IMR-90 (cell line): Measurements from ENCODE around the gene XRN1. TPM values are rescaled to one million over a fixed set of nuclear protein-coding genes. Genes with fewer than 3 reads are reported as not detected.
"Not testable (repeated sequence)": the region's sequence is repeated elsewhere in the genome, so short reads cannot be mapped to it uniquely, and the experiment has no call there.

Experiments
- ATAC-seq: fragments of 200-7000 bp; cut with Tn5 transposase; 2 replicates; pipeline ENCODE4 v1.9.1; 2020; ENCODE audit warnings: low read depth, mild to moderate bottlenecking, moderate library complexity
- BruUV-seq: library from RNA; stranded (reverse); fragments of 400-500 nt; replicated peaks from 2 replicates; lab custom pipeline; 2021; lab: Mats Ljungman, UMichigan
- CTCF ChIA-PET: fragments of 300-600 bp; formaldehyde crosslinking; extraction: SDS; loops from one replicate; lab custom pipeline; 2021; ENCODE audit warnings: antibody characterized with exemption; lab: Yijun Ruan, JAX
- POLR2A ChIA-PET: fragments of 300-600 bp; sonication (Branson Sonifier 250); formaldehyde crosslinking; loops from one replicate; lab custom pipeline; 2022; ENCODE audit warnings: antibody characterized with exemption; ENCODE audit not compliant: unreplicated experiment; lab: Charles Lee
- DNase-seq: peaks from one replicate; pipeline ENCODE4 v3.0.0; 2013
- H2AFZ ChIP-seq: replicated peaks from 2 replicates; pipeline ENCODE3; 2013; ENCODE audit warnings: low read length, mild to moderate bottlenecking; ENCODE audit not compliant: poor library complexity
- H2AK5ac ChIP-seq: 2 replicates; pipeline ENCODE4 v1.6.1; 2013; ENCODE audit warnings: low read depth, low read length, inconsistent platforms
- H2AK9ac ChIP-seq: replicated peaks from 2 replicates; pipeline ENCODE3; 2013; ENCODE audit warnings: mild to moderate bottlenecking, low read depth, low read length, moderate library complexity; ENCODE audit not compliant: poor library complexity
- H2BK120ac ChIP-seq: 2 replicates; pipeline ENCODE4 v1.6.1; 2013; ENCODE audit warnings: low read depth, low read length, inconsistent platforms
- H2BK15ac ChIP-seq: 3 replicates; pipeline ENCODE4 v1.6.1; 2013; ENCODE audit warnings: low read depth, low read length, inconsistent platforms
- H2BK20ac ChIP-seq: 2 replicates; pipeline ENCODE4 v1.6.1; 2013; ENCODE audit warnings: low read depth, mild to moderate bottlenecking, inconsistent platforms, low read length, moderate library complexity
- H2BK5ac ChIP-seq: 2 replicates; pipeline ENCODE4 v1.6.1; 2013; ENCODE audit warnings: mild to moderate bottlenecking, low read depth, low read length, inconsistent platforms; ENCODE audit not compliant: poor library complexity, severe bottlenecking
- H3K14ac ChIP-seq: replicated peaks from 2 replicates; pipeline ENCODE4 v1.6.1; 2013; ENCODE audit warnings: low read depth, low read length, inconsistent platforms
- H3K18ac ChIP-seq: 2 replicates; pipeline ENCODE4 v1.6.1; 2013; ENCODE audit warnings: low read depth, low read length, control low read depth
- H3K23ac ChIP-seq: 2 replicates; pipeline ENCODE4 v1.6.1; 2013; ENCODE audit warnings: low read depth, low read length, inconsistent platforms
- H3K27ac ChIP-seq: 2 replicates; pipeline ENCODE4 v1.5.1; 2013; ENCODE audit warnings: mild to moderate bottlenecking, control low read depth, low read length; ENCODE audit not compliant: insufficient read depth
- H3K27me3 ChIP-seq: 2 replicates; pipeline ENCODE4 v1.6.1; 2013; ENCODE audit warnings: low read length; ENCODE audit not compliant: control insufficient read depth, insufficient read depth
- H3K36me3 ChIP-seq: 2 replicates; pipeline ENCODE4 v1.6.1; 2013; ENCODE audit warnings: low read length, mixed read lengths; ENCODE audit not compliant: control insufficient read depth, insufficient read depth
- H3K4ac ChIP-seq: 2 replicates; pipeline ENCODE4 v1.6.1; 2013; ENCODE audit warnings: low read depth, low read length, inconsistent platforms
- H3K4me1 ChIP-seq: 2 replicates; pipeline ENCODE4 v1.6.1; 2013; ENCODE audit warnings: low read length, mixed read lengths; ENCODE audit not compliant: control insufficient read depth, insufficient read depth
- H3K4me2 ChIP-seq: 2 replicates; pipeline ENCODE4 v1.6.1; 2013; ENCODE audit warnings: low read depth, mild to moderate bottlenecking, control low read depth, low read length, moderate library complexity
- H3K4me3 ChIP-seq: 2 replicates; pipeline ENCODE4 v1.5.1; 2013; ENCODE audit warnings: low read depth, mild to moderate bottlenecking, control low read depth, low read length, moderate library complexity; ENCODE audit not compliant: insufficient read depth
- H3K56ac ChIP-seq: 2 replicates; pipeline ENCODE4 v1.6.1; 2013; ENCODE audit warnings: low read length, inconsistent platforms; ENCODE audit not compliant: insufficient read depth; ENCODE audit errors: extremely low read depth
- H3K79me1 ChIP-seq, 2 experiments: 2 replicates each; pipeline ENCODE4 v1.6.1; 2013; ENCODE audit warnings: low read length in 2 of 2, inconsistent platforms in 1 of 2, low read depth in 1 of 2
- H3K9ac ChIP-seq: 2 replicates; pipeline ENCODE4 v1.6.1; 2013; ENCODE audit warnings: low read depth, low read length, control low read depth
- H3K9me1 ChIP-seq: 2 replicates; pipeline ENCODE4 v1.6.1; 2013; ENCODE audit warnings: low read length, inconsistent platforms; ENCODE audit not compliant: insufficient read depth
- H3K9me3 ChIP-seq: 2 replicates; pipeline ENCODE4 v1.6.1; 2013; ENCODE audit warnings: low read length; ENCODE audit not compliant: control insufficient read depth, insufficient read depth
- H4K20me1 ChIP-seq: 2 replicates; pipeline ENCODE4 v1.6.1; 2013; ENCODE audit warnings: low read length, inconsistent platforms; ENCODE audit not compliant: insufficient read depth
- H4K5ac ChIP-seq: 2 replicates; pipeline ENCODE4 v1.6.1; 2013; ENCODE audit warnings: mild to moderate bottlenecking, low read depth, low read length, control low read depth
- H4K8ac ChIP-seq, 2 experiments: 2 replicates each; pipeline ENCODE4 v1.6.1; 2013; ENCODE audit warnings: low read depth in 2 of 2, low read length in 2 of 2, control low read depth in 1 of 2, inconsistent platforms in 1 of 2
- H4K91ac ChIP-seq: 2 replicates; pipeline ENCODE4 v1.6.1; 2013; ENCODE audit warnings: low read depth, low read length, inconsistent platforms; ENCODE audit not compliant: insufficient read depth
- WGBS, 2 experiments: methylation state at CpG; one replicate each; pipeline versions ENCODE4 v1.1.5 to v1.1.7; 2013; ENCODE audit warnings: missing lambda C conversion rate in 2 of 2; ENCODE audit not compliant: insufficient read length in 1 of 2; ENCODE audit errors: extremely low coverage in 2 of 2; 5-methylcytosine and 5-hydroxymethylcytosine counted together
- dilution Hi-C: fragments of 300-500 bp; cut with HindIII; formaldehyde crosslinking; loops from one replicate; pipeline ENCODE4 v1.14.3; 2018; ENCODE audit warnings: low sequenced_read_pairs; ENCODE audit not compliant: unreplicated experiment
- in situ Hi-C: fragments of 300-500 bp; cut with MboI; formaldehyde crosslinking; loops from 3 replicates; pipeline ENCODE4 v1.14.3; 2019; ENCODE audit warnings: low sequenced_read_pairs, inconsistent platforms, mixed read lengths
- intact Hi-C: fragments of 100-400 bp; cut with micrococcal nuclease; formaldehyde crosslinking; loops from 2 replicates; pipeline ENCODE4 v1.10.0; 2022
- polyA plus RNA-seq, 3 experiments: library from polyadenylated mRNA; depleted of rRNA; stranded (reverse); fragments of >200 nt; gene quantifications; 2 replicates each; pipeline ENCODE4 v1.2.3, GENCODE V29; 2012; ENCODE audit warnings: low replicate concordance in 1 of 3
- total RNA-seq: library from RNA; depleted of rRNA; stranded (reverse); fragments of >200 nt; gene quantifications from 2 replicates; pipeline ENCODE4 v1.2.3, GENCODE V29; 2012

The XRN1 gene
- total and polyA plus RNA-seq, 2 of the 4 experiments (the other 2 are of a cell fraction) = 6.0 to 21.5 TPM

DNA sequence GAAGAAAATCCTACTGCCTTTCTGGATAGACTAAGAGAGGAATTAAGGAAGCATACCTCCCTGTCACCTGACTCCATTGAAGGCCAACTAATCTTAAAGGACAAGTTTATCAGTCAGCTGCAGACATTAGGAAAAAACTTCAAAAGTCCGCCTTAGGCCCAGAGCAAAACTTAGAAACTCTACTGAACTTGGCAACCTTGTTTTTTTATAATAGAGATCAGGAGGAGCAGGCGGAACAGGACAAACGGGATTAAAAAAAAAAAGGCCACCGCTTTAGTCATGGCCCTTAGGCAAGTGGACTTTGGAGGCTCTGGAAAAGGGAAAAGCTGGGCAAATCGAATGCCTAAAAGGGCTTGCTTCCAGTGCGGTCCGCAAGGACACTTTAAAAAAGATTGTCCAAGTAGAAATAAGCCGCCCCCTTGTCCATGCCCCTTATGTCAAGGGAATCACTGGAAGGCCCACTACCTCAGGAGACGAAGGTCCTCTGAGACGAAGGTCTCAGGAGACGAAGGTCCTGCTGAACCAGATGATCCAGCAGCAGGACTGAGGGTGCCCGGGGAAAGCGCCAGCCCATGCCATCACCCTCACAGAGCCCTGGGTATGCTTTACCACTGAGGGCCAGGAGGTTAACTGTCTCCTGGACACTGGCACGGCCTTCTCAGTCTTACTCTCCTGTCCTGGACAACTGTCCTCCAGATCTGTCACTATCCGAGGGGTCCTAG is 8.2 kb downstream of the XRN1 start:
- dilution Hi-C loops, H3K4me1 ChIP-seq, H3K4me3 ChIP-seq, H3K9me1 ChIP-seq, H3K9ac ChIP-seq, H4K91ac ChIP-seq, H2AK5ac ChIP-seq, H2AK9ac ChIP-seq, intact Hi-C loops, H3K4ac ChIP-seq, H2BK15ac ChIP-seq, BruUV-seq, H3K27me3 ChIP-seq, POLR2A ChIA-PET, ATAC-seq, H3K4me2 ChIP-seq, H3K56ac ChIP-seq, in situ Hi-C loops, DNase-seq, H3K27ac ChIP-seq, H3K14ac ChIP-seq, H4K8ac ChIP-seq, H2BK20ac ChIP-seq, CTCF ChIA-PET, H3K36me3 ChIP-seq, H2BK120ac ChIP-seq, H4K5ac ChIP-seq, H3K9me3 ChIP-seq, H2BK5ac ChIP-seq, H3K23ac ChIP-seq, H3K18ac ChIP-seq, H2AFZ ChIP-seq: not testable (repeated sequence)
- Histone ChIP-seq H4K20me1 (peaks cover 18% of the 10 kb centered on the region), H3K79me1 (peaks cover 9 to 33% of the 10 kb centered on the region in 2 experiments; a peak in 3 of 4 replicates)
- WGBS, 2 experiments = 100% methylated on average over 4 of the region's 15 CpGs; no CpG with 5 or more reads in 1 of the 2 experiments

GRCh38 chr3:142438096-142438495 is 9.7 kb downstream of the XRN1 start:
- H3K4me3 ChIP-seq, H2BK20ac ChIP-seq, H3K27ac ChIP-seq, H3K56ac ChIP-seq, CTCF ChIA-PET, H3K4me2 ChIP-seq, dilution Hi-C loops, H3K9me1 ChIP-seq, H4K5ac ChIP-seq, H3K27me3 ChIP-seq, H3K18ac ChIP-seq, H2BK5ac ChIP-seq, DNase-seq, ATAC-seq, H2BK120ac ChIP-seq, H3K4me1 ChIP-seq, H2AFZ ChIP-seq, H4K8ac ChIP-seq, H3K36me3 ChIP-seq, POLR2A ChIA-PET, H2BK15ac ChIP-seq, H2AK5ac ChIP-seq, in situ Hi-C loops, H3K23ac ChIP-seq, H4K91ac ChIP-seq, BruUV-seq, H3K14ac ChIP-seq, H2AK9ac ChIP-seq, H3K9me3 ChIP-seq, H3K4ac ChIP-seq, H3K9ac ChIP-seq, intact Hi-C loops: not testable (repeated sequence)
- H3K79me1 ChIP-seq = peaks cover 10 to 27% of the 10 kb centered on the region in 2 experiments; a peak in 2 of 4 replicates
- 97% methylated on average over 6 of the region's 11 CpGs; no CpG with 5 or more reads in 1 of the 2 experiments for WGBS, 2 experiments
- peaks cover 18% of the 10 kb centered on the region; the same call in 1 of the 2 replicates for H4K20me1 ChIP-seq
